Raji (cell line): Measurements from ENCODE around the gene MRPL49.

Source experiments
- POLR2A ChIP-seq: IDR thresholded peaks from 2 replicates; pipeline ENCODE4 v1.6.1; 2011; ENCODE audit warnings: low read depth, low read length, control low read depth; ENCODE audit not compliant: insufficient read depth

Gene MRPL49

DNA sequence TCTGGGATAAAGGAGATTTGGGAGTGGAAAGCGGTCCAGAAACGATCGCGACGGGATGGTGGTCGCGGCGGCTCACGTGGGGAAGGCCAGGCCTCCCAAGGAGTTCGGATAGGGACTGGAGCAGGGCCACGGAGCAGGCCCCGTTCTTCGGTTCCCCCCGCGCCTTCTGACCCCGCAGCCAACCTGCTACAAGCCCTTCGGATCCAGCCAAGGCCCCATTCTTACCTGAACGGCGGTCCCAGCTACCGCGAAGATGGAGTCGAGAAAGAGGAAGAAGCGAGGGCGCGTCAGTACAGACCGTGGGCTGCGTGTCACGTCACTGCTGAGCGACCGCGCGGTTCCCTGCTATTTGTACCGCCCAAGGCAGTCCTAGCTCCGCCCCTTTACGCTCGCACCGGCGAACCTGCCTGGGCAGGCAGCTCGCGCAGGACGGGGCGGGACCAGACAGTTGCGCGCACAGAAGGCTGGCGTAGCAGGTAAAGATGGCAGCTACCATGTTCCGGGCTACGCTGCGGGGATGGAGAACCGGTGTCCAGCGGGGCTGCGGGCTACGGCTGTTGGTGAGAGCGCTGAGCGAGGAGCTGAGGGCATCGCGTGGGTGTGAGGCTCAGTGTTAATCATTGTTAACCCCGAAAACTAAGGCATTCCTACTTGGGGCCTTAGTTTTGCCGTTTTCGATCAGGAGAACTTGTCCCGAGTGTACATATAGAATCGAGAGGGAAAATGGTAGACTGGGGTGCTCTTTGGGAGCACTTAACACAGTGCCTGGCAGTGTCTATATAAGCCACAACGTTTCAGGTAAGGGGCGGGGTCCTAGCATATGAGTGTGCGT lies at the start of gene MRPL49, which contains the start of gene FAU:
Gene MRPL49 (plus strand): TSS at position 457 of the 832 bp plus-strand sequence. CDS start 26 bp downstream, at position 483.
Gene FAU (minus strand): TSS at position 270 of the 832 bp plus-strand sequence. CDS start 321 bp downstream, outside the sequence.
- TF ChIP-seq POLR2A, result peak; percentile 97

DNA sequence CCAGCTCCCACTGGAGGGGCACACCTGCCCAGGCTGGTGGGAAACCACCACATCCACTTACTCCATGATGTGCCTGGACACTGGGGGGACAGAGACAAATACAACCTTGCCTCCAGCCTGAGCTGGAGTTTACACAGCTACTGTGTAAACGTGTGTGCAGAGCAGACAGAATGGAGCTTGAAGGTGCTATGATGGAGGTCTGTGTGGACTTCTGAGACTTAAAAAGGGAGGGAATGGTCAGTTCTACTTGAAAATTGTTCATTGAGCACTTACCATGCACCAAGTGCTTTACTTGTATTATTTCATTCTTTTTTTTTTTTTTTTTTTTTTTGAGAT lies 49.5 kb upstream of the MRPL49 start:
- no peak for TF ChIP-seq POLR2A

DNA sequence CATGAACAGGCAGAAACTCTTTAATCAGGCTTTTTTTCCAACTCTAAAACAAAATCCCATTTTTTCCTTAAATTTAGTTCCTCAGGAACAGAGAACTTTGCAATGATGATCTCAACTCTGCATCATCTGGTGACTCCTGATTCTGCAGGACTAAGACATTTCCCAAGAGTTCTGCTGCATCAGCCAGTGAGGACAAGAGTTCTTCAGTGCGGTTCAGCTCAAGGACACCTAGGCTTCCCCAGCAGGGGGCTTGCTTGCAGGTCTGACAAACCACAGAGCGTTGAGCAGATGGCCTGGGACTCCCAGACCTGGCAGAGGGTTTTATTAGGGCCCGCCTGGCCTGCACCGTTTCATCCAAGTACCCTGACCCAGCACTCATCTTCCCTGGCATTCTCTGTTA lies 44.7 kb upstream of the MRPL49 start:
- TF ChIP-seq POLR2A, result no peak

DNA sequence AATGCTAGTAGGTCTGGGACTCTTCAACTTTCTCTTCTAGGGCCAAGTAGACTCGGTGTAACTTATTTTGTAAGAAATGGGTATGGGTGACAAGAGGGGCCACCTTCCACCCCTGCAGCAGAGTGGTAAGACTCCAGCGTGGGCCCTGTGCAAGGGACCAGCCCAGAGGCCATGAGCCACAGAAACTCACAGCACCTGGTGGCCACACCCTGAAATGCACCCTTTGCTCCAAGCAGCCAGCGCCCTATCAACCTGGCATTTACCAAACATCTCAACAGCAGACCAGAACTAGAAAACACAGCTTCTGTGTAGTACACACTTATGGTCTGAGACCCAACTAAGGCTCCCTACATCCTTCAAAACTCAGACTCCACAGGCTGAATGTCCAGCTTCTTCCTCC lies 44.0 kb upstream of the MRPL49 start:
- TF ChIP-seq POLR2A, result 0 out of 2 replicates have a peak, but pooled peaks have one; percentile 15

DNA sequence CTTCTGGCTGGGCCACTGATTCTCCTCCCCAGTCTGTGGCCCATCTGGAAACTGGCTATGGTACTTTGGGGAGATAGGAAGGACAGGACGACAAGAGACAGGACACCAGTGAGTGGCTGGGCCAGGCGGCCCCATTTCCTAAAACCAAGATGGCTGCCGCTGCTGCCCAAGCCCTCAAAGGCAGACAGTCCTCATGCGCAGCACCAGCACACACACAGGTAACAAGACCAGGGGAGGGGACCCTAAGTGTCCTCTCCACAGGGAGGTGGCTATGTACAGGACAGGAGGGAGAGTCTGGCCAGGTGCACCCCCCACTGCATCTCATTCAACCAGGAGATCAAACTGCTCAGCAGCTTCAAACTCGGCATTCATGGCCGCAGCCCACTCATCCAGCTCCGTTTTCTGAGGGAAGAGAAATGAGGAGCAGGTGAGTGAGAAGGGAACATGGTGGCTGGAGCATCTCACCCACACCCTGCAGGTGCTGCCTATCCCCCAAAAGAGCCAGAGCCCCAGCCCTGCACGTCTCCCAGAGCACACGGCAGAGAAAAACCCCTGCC lies 43.3 kb upstream of the MRPL49 start:
- no peak for TF ChIP-seq POLR2A

- TF ChIP-seq POLR2A, result no peak
These were observed 38.8 kb upstream of the MRPL49 start for GRCh38 chr11:65083134-65083833.

GRCh38 chr11:65083834-65084597 lies 38.1 kb upstream of the MRPL49 start, which contains the start of the genes CDCA5 and ZFPL1:
TSS of gene CDCA5 (minus strand) at chr11:65084040. CDS start at chr11:65083978, 62 bp downstream.
TSS of gene ZFPL1 (plus strand) at chr11:65084222. CDS start at chr11:65084699, 477 bp downstream.
- TF ChIP-seq POLR2A, result peak; percentile 83

- no peak for TF ChIP-seq POLR2A
These were observed 37.3 kb upstream of the MRPL49 start for GRCh38 chr11:65084598-65085375.

- no peak for TF ChIP-seq POLR2A
These were observed 36.7 kb upstream of the MRPL49 start for GRCh38 chr11:65085446-65085845.

DNA sequence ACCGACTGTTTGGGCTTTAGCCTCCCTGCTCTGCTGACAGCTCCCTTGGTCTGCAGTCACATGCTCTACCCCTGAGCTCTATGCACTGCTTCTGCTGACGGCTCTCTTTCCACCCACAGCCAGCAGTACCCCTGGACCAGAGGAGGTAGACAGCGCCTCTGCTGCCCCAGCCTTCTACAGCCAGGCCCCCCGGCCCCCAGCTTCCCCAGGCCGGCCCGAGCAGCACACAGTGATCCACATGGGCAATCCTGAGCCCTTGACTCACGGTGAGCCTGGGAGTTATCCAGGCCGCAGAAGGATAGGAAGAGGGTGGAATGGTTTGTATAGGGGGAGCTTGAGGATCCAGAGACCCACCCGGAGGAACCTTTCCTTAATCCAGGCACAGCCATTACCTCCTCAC lies 35.3 kb upstream of the MRPL49 start:
- no peak for TF ChIP-seq POLR2A

GRCh38 chr11:65087216-65087615 lies 34.9 kb upstream of the MRPL49 start:
- TF ChIP-seq POLR2A, result no peak

- no peak for TF ChIP-seq POLR2A
These were observed 34.3 kb upstream of the MRPL49 start for GRCh38 chr11:65087827-65088226.

- TF ChIP-seq POLR2A, result no peak
These were observed 32.5 kb upstream of the MRPL49 start for GRCh38 chr11:65089621-65090020.

- TF ChIP-seq POLR2A, result no peak
These were observed 31.5 kb upstream of the MRPL49 start for GRCh38 chr11:65090628-65091027.
